NCI-H69 (cell line): ENCODE measurements around the gene PAPPA.
A peak's percentile ranks its signal among the peaks of the same experiment; 100 is the strongest.

Experiments
- DNase-seq: peaks from one replicate; lab custom pipeline; 2025; lab: John Stamatoyannopoulos, UW

Gene PAPPA

GRCh38 chr9:116316246-116316645, 162.7 kb downstream of the PAPPA start:
- no peak for DNase-seq

- no peak for DNase-seq
These were observed 163.9 kb downstream of the PAPPA start for GRCh38 chr9:116317503-116317902.

DNA sequence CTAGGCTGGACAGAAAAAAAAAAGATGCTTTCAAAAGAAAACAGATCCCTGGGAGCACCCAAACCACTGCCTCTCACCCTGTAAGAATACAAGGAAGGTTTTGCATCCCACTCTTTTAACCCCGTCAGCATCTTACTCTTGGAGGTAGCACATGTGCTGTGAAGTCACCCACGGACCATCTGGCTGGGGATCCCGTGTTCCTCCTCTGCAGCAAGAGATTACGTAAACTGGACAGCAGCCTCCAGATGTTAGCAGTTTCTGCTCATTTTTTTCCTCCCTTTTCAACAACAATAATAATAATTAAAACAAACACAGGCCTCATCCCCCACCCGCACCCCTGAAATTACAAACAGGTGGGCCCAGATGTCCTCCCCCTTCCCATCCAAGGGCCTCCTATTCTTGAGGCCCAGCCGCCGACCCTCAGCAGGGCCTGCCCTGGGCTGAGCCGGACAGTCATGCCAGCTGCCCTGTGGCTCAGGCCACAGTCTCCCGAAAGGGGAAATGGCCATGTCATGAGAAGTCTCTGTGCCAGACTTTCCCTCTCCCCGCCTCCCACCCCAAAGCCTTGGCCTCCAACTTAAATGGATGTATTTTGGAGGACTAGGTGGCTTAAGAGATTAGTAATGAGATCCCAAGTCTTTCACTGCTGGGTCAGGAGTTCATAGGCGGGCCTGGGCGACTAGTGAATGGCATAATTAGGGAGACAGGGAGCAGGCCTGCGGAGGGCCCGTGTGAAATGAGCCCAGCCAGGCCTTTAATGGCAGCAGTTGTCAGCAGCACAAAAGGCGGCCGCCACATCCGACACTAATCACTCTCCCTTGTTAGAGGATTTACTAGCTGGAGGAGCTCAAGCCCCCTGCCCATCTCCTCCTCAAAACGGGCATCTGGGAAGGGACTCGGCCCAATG, 165.1 kb downstream of the PAPPA start:
- peak; percentile 34 for DNase-seq

GRCh38 chr9:116319480-116319879, 165.9 kb downstream of the PAPPA start:
- DNase-seq, result no peak

DNA sequence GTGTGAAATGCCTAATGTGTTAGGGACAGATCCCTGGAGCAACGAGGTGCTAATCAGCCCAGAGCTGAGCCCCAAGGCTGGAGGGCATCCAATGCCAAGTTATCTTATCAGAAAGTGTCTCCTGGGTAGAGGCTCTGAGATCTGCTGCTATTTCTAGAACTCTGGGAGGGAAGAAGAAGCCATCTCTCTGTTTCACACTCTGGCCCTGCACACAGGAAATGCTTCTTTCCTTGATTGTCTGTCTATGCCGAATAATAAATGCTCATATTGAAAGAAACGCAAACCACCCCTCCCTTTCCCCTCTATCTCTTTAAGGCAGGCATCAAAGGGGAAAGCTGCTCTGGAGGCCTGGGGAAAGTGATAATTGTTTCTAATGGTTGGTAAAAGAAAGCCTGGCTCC, 166.7 kb downstream of the PAPPA start:
- no peak for DNase-seq

- DNase-seq, result no peak
These were observed 168.9 kb downstream of the PAPPA start for GRCh38 chr9:116322521-116322920.

- DNase-seq, result peak; percentile 52
These were observed 169.4 kb downstream of the PAPPA start for GRCh38 chr9:116323012-116323411.

GRCh38 chr9:116323571-116323970, 170.0 kb downstream of the PAPPA start:
- peak; percentile 84 for DNase-seq

DNA sequence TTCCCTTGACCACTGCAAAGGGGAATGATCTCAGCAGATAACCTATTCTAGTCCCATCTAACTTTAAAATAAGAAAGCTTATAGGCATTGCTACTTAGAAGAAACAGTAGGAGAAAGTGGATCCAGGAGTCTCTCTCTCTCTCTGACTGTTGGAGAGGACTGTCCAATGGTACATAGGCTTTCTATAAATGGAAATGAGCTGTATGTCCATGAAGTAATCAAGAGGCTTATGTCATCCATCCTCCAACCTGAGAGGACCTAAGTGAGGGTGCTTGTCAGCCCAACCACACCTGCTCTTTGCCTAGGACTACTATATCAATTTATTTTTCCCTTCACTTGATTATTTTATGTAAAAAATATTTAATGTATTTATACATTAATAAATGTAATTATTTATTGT, 172.3 kb downstream of the PAPPA start:
- no peak for DNase-seq

- DNase-seq, result no peak
These were observed 174.3 kb downstream of the PAPPA start for GRCh38 chr9:116327701-116328405.

- no peak for DNase-seq
These were observed 175.9 kb downstream of the PAPPA start for GRCh38 chr9:116329470-116329869.

DNA sequence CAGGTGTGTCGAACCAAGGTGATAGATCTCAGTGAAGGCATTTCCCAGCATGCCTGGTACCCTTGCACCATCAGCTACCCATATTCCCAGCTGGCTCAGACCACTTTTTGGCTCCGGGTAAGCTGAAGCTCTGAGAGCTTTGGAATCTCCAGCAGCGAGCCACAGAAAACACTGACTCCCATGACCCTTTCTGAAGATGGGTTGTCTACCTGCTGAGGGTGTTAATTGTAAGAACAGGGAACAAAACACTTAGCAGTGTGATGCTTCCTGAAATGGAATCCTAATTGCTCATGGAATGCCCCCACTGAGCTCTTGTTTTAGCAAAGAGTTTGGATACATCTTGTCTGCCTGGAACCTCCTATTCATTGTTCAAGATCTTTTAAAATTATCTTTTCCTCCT, 177.7 kb downstream of the PAPPA start:
- DNase-seq, result peak; percentile 43

- no peak for DNase-seq
These were observed 178.5 kb downstream of the PAPPA start for GRCh38 chr9:116332090-116332489.

DNA sequence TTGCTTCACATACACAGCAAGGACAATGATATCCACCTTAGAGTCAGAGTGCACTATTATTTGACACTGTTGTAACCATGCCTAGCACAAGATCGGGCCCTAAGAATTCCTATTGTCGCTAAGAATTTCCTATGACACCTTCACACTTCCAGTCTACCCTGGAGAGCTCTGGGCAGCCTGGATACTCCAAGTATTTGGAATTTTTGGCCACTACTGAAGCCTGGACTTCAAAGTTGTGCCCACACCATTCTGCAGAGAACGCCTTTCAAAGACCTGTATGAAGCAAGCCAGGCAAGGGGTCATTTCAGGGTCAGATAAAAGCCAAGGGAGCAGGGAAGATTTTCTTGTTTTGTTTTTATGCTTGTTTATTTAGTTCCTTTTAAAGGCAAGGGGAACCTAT, 179.7 kb downstream of the PAPPA start:
- DNase-seq, result no peak

- no peak for DNase-seq
These were observed 181.1 kb downstream of the PAPPA start for GRCh38 chr9:116334546-116335150.

DNA sequence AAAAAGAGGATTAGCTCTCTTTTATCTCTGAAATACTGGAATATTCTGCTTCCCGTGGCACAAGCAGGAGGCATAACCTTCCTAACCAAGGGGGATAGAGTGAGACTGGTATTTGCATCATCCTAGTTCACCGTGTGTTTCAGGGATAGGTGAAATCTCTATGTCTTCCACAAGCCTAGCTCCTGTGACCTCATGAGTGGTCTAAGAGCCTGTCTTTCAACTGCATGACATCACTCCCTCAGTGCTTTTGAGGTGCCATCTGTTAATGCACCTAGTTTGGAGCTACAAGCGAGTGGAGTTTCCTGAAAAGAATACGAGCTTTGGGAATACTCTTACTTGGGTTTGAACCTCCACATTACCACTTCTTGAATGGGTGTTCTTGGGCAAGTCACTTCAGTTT, 181.8 kb downstream of the PAPPA start:
- DNase-seq, result no peak

GRCh38 chr9:116336133-116336862, 182.7 kb downstream of the PAPPA start:
- DNase-seq, result no peak

GRCh38 chr9:116337015-116337414, 183.4 kb downstream of the PAPPA start:
- DNase-seq, result peak; percentile 79

DNA sequence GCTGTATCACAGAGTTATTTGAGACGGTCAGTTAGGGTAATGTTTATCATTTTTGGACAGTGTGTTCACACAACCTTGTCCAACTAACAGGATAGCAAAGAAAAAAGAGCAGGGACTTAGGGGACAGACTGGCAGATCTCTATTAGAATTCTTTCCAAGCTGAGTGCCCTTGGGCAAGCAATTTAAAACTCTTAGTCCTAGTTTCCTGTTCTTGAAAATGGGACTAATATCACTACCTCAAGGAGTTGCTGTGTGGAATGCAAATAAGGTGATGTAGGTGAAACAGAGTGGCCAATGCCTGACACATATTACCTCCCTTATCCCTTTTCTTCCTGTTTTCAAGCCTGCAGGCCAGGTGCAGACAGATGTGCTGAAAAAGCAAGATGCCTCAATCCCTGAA, 186.7 kb downstream of the PAPPA start:
- no peak for DNase-seq

DNA sequence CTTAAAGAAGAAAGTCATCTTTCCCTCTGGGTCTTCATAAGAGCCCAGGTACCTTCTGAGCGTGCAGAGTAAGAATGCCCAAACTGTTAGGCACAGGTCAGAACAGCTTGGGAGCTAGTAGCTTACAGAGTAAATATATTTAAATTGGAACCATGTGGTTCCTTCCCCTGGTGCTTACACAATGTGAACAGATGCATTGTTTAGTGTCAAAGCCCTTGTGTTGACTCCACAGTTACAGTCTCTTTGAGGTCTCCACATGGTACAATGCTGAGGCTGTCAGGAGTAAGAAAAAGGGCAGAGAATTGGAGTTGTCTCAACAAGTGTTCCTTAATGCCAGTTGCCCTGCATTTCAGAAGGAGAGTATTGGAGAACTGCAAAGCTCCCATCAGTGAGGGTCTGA, 188.5 kb downstream of the PAPPA start:
- DNase-seq, result peak; percentile 97

GRCh38 chr9:116342941-116343340, 189.3 kb downstream of the PAPPA start:
- peak; percentile 50 for DNase-seq

GRCh38 chr9:116344416-116344815, 190.8 kb downstream of the PAPPA start:
- no peak for DNase-seq
